ENCODE data around the gene CPVL. TPM values are rescaled to one million over a fixed set of nuclear protein-coding genes. Genes with fewer than 3 reads are reported as not detected.
A peak's percentile ranks its signal among the peaks of the same experiment; 100 is the strongest.

Gene CPVL
- total RNA-seq, 1 experiment from 2014 or later, result 7.0 TPM

- no peaks in the 10 kb centered on the region for H3K27me3 ChIP-seq
- no peak overlapping the region for H3K4me3 ChIP-seq
- DNase-seq, result no peak
- H3K36me3 ChIP-seq, result no peaks in the 10 kb centered on the region
- H3K9me3 ChIP-seq, result no peaks in the 10 kb centered on the region
These were observed 56.1 kb downstream of the CPVL start for GRCh38 chr7:29090151-29090805.

- no peaks in the 10 kb centered on the region for H3K9me3 ChIP-seq
- no peaks in the 10 kb centered on the region for H3K27me3 ChIP-seq
- DNase-seq, result no peak
- H3K36me3 ChIP-seq, result no peaks in the 10 kb centered on the region
- no peak overlapping the region for H3K4me3 ChIP-seq
These were observed 58.5 kb downstream of the CPVL start for GRCh38 chr7:29087840-29088170.

- Histone ChIP-seq H3K4me3 (no peak overlapping the region), H3K27me3 (no peaks in the 10 kb centered on the region), H3K36me3 (no peaks in the 10 kb centered on the region), H3K9me3 (no peaks in the 10 kb centered on the region)
- no peak for DNase-seq
These were observed 59.8 kb downstream of the CPVL start for GRCh38 chr7:29086545-29086944.

- DNase-seq, result no peak
- Histone ChIP-seq H3K9me3 (no peaks in the 10 kb centered on the region), H3K4me3 (no peak overlapping the region), H3K27me3 (peaks cover 4% of the 10 kb centered on the region; the same call in 1 of the 2 replicates), H3K36me3 (no peaks in the 10 kb centered on the region)
These were observed 61.5 kb downstream of the CPVL start for GRCh38 chr7:29084832-29085231.

GRCh38 chr7:29080803-29081202 lies 65.5 kb downstream of the CPVL start:
- H3K27me3 ChIP-seq, result peaks cover 7% of the 10 kb centered on the region; the same call in 1 of the 2 replicates
- no peak overlapping the region for H3K4me3 ChIP-seq
- DNase-seq, result no peak
- H3K9me3 ChIP-seq, result no peaks in the 10 kb centered on the region; the same call in 1 of the 2 replicates
- no peaks in the 10 kb centered on the region for H3K36me3 ChIP-seq

GRCh38 chr7:29078311-29079260 lies 67.8 kb downstream of the CPVL start:
- Histone ChIP-seq H3K9me3 (no peaks in the 10 kb centered on the region; the same call in 1 of the 2 replicates), H3K4me3 (no peak overlapping the region), H3K36me3 (no peaks in the 10 kb centered on the region), H3K27me3 (peaks cover 7% of the 10 kb centered on the region; the same call in 1 of the 2 replicates)
- DNase-seq, result no peak

GRCh38 chr7:29077854-29078253 lies 68.5 kb downstream of the CPVL start:
- Histone ChIP-seq H3K36me3 (no peaks in the 10 kb centered on the region), H3K9me3 (no peaks in the 10 kb centered on the region; the same call in 1 of the 2 replicates), H3K27me3 (peaks cover 7% of the 10 kb centered on the region; the same call in 1 of the 2 replicates), H3K4me3 (no peak overlapping the region)
- no peak for DNase-seq

- DNase-seq, result no peak
- no peak overlapping the region for H3K4me3 ChIP-seq
- H3K36me3 ChIP-seq, result no peaks in the 10 kb centered on the region
- peaks cover 7% of the 10 kb centered on the region; the same call in 1 of the 2 replicates for H3K27me3 ChIP-seq
- no peaks in the 10 kb centered on the region; the same call in 1 of the 2 replicates for H3K9me3 ChIP-seq
These were observed 69.2 kb downstream of the CPVL start for GRCh38 chr7:29077176-29077575.

GRCh38 chr7:29076631-29077030 lies 69.7 kb downstream of the CPVL start:
- Histone ChIP-seq H3K36me3 (no peaks in the 10 kb centered on the region), H3K4me3 (no peak overlapping the region), H3K9me3 (no peaks in the 10 kb centered on the region; the same call in 1 of the 2 replicates), H3K27me3 (peaks cover 7% of the 10 kb centered on the region; the same call in 1 of the 2 replicates)
- no peak for DNase-seq

GRCh38 chr7:29075606-29076005 lies 70.7 kb downstream of the CPVL start:
- Histone ChIP-seq H3K27me3 (peaks cover 3% of the 10 kb centered on the region; the same call in 1 of the 2 replicates), H3K4me3 (no peak overlapping the region), H3K9me3 (no peaks in the 10 kb centered on the region; the same call in 1 of the 2 replicates), H3K36me3 (no peaks in the 10 kb centered on the region)
- no peak for DNase-seq

GRCh38 chr7:29071203-29071874 lies 75.0 kb downstream of the CPVL start:
- no peaks in the 10 kb centered on the region; the same call in 1 of the 2 replicates for H3K27me3 ChIP-seq
- H3K36me3 ChIP-seq, result no peaks in the 10 kb centered on the region
- no peaks in the 10 kb centered on the region for H3K9me3 ChIP-seq
- DNase-seq, result no peak
- no peak overlapping the region for H3K4me3 ChIP-seq

- no peak overlapping the region for H3K4me3 ChIP-seq
- no peaks in the 10 kb centered on the region for H3K27me3 ChIP-seq
- no peaks in the 10 kb centered on the region for H3K9me3 ChIP-seq
- no peak for DNase-seq
- H3K36me3 ChIP-seq, result no peaks in the 10 kb centered on the region
These were observed 79.7 kb downstream of the CPVL start for GRCh38 chr7:29066641-29067040.

GRCh38 chr7:29065181-29065857 lies 81.0 kb downstream of the CPVL start:
- Histone ChIP-seq H3K36me3 (no peaks in the 10 kb centered on the region), H3K27me3 (0 out of 2 replicates have a peak, but pooled peaks cover 2% of the 10 kb centered on the region), H3K4me3 (no peak overlapping the region), H3K9me3 (no peaks in the 10 kb centered on the region)
- no peak for DNase-seq

- Histone ChIP-seq H3K4me3 (no peak overlapping the region), H3K27me3 (peaks cover 13% of the 10 kb centered on the region; the same call in 1 of the 2 replicates), H3K36me3 (no peaks in the 10 kb centered on the region), H3K9me3 (no peaks in the 10 kb centered on the region)
- DNase-seq, result no peak
These were observed 82.5 kb downstream of the CPVL start for GRCh38 chr7:29063872-29064271.

- H3K36me3 ChIP-seq, result no peaks in the 10 kb centered on the region
- no peak overlapping the region for H3K4me3 ChIP-seq
- peak; percentile 4 for DNase-seq
These were observed 83.1 kb downstream of the CPVL start for GRCh38 chr7:29063236-29063635.

More at GRCh38 chr7:29063236-29063635, 83.1 kb downstream of the CPVL start:
- Histone ChIP-seq H3K27me3 (peaks cover 17% of the 10 kb centered on the region; the same call in 1 of the 2 replicates), H3K9me3 (no peaks in the 10 kb centered on the region)
